ENCODE measurements around the gene CRACR2A. TPM values are rescaled to one million over a fixed set of nuclear protein-coding genes. Genes with fewer than 3 reads are reported as not detected.

Gene CRACR2A
- total RNA-seq, 4 donors from 2014 or later = 4.8 to 18.2 (median 10.6) TPM

GRCh38 chr12:3629057-3629830 is 123.7 kb downstream of the CRACR2A start:
- 81% methylated on average over 13 of the region's 14 CpGs for WGBS

GRCh38 chr12:3628629-3629028 is 124.3 kb downstream of the CRACR2A start:
- no peak overlapping the region for H3K27ac ChIP-seq
- H3K9me3 ChIP-seq = no peaks in the 10 kb centered on the region
- DNase-seq (ENCODE audit: low spot score in 2 of 2) = no peak
- 88% methylated on average over 8 of the region's 8 CpGs for WGBS
- no peak for TF ChIP-seq POLR2A (IDR thresholded peaks at IDR 0.05)
- TF ChIP-seq CTCF (IDR thresholded peaks at IDR 0.05) = no peak
- TF ChIP-seq POLR2AphosphoS5 (IDR thresholded peaks at IDR 0.05) = no peak
- no peak for TF ChIP-seq EP300 (IDR thresholded peaks at IDR 0.05)
- no peaks in the 10 kb centered on the region for H3K4me1 ChIP-seq
- H3K27me3 ChIP-seq = no peaks in the 10 kb centered on the region
- H3K36me3 ChIP-seq = peaks cover 5% of the 10 kb centered on the region
- no peak overlapping the region for H3K4me3 ChIP-seq

More at GRCh38 chr12:3629057-3629830, 123.7 kb downstream of the CRACR2A start:
- DNase-seq (ENCODE audit: low spot score in 2 of 2) = no peak
- Histone ChIP-seq H3K4me3 (no peak overlapping the region), H3K9me3 (no peaks in the 10 kb centered on the region), H3K27me3 (no peaks in the 10 kb centered on the region), H3K4me1 (no peaks in the 10 kb centered on the region), H3K27ac (no peak overlapping the region), H3K36me3 (peaks cover 5% of the 10 kb centered on the region)
- TF ChIP-seq POLR2A (IDR thresholded peaks at IDR 0.05) (no peak), POLR2AphosphoS5 (IDR thresholded peaks at IDR 0.05) (no peak), CTCF (IDR thresholded peaks at IDR 0.05) (no peak), EP300 (IDR thresholded peaks at IDR 0.05) (no peak)

DNA sequence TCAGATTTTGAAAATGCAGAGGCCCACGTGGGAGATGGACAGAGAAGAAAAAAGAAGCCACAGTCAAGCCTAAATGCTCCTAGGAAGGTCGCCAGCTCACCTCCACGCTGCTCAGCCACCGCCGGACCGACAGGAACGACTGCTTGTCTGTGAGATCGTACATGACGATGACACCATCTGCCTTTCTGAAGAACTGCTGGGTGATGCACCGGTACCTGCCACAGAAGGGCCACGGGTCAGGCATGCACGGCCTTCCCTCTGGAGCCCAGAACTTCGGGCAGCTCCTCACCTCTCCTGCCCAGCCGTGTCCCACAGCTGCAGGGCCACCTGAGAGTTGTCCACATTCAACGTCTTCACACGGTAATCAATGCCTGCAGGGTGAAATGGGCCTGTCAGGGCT is 125.6 kb downstream of the CRACR2A start:
- H3K36me3 ChIP-seq = peaks cover 5% of the 10 kb centered on the region
- H3K4me3 ChIP-seq = no peak overlapping the region
- H3K27me3 ChIP-seq = no peaks in the 10 kb centered on the region
- WGBS = 85% methylated on average over 16 of the region's 16 CpGs
- H3K4me1 ChIP-seq = no peaks in the 10 kb centered on the region
- TF ChIP-seq POLR2A (IDR thresholded peaks at IDR 0.05) (no peak), CTCF (IDR thresholded peaks at IDR 0.05) (no peak), EP300 (IDR thresholded peaks at IDR 0.05) (no peak), POLR2AphosphoS5 (IDR thresholded peaks at IDR 0.05) (no peak)
- H3K27ac ChIP-seq = no peak overlapping the region
- H3K9me3 ChIP-seq = no peaks in the 10 kb centered on the region
- no peak for DNase-seq (ENCODE audit: low spot score in 2 of 2)

GRCh38 chr12:3624273-3624672 is 128.6 kb downstream of the CRACR2A start:
- H3K4me1 ChIP-seq = no peaks in the 10 kb centered on the region
- TF ChIP-seq EP300 (IDR thresholded peaks at IDR 0.05) (no peak), POLR2A (IDR thresholded peaks at IDR 0.05) (no peak), POLR2AphosphoS5 (IDR thresholded peaks at IDR 0.05) (no peak), CTCF (IDR thresholded peaks at IDR 0.05) (no peak)
- no peak overlapping the region for H3K4me3 ChIP-seq
- no peak for DNase-seq (ENCODE audit: low spot score in 2 of 2)
- 93% methylated on average over 4 of the region's 4 CpGs for WGBS
- H3K36me3 ChIP-seq = peaks cover 5% of the 10 kb centered on the region
- H3K9me3 ChIP-seq = no peaks in the 10 kb centered on the region
- no peak overlapping the region for H3K27ac ChIP-seq
- no peaks in the 10 kb centered on the region for H3K27me3 ChIP-seq

- Histone ChIP-seq H3K9me3 (no peaks in the 10 kb centered on the region), H3K4me3 (no peak overlapping the region), H3K27me3 (no peaks in the 10 kb centered on the region), H3K4me1 (no peaks in the 10 kb centered on the region), H3K36me3 (peaks cover 5% of the 10 kb centered on the region), H3K27ac (no peak overlapping the region)
- WGBS = 68% methylated on average over 18 of the region's 18 CpGs
- no peak for DNase-seq (ENCODE audit: low spot score in 2 of 2)
- no peak for TF ChIP-seq POLR2A (IDR thresholded peaks at IDR 0.05)
- no peak for TF ChIP-seq EP300 (IDR thresholded peaks at IDR 0.05)
- TF ChIP-seq CTCF (IDR thresholded peaks at IDR 0.05) = no peak
- no peak for TF ChIP-seq POLR2AphosphoS5 (IDR thresholded peaks at IDR 0.05)
Observed at GRCh38 chr12:3622822-3623690, 129.9 kb downstream of the CRACR2A start.

Measured in suprapubic skin (tissue), 4 donors.